Adrenal gland (tissue), 5 donors: ENCODE data around the gene NHEJ1.

ENCODE experiments used
- POLR2A ChIP-seq, 2 donors: fragments of 450-650 bp; IDR thresholded peaks; one replicate each; pipeline ENCODE4 v1.6.1; 2017; ENCODE audit warnings: antibody characterized with exemption in 2 of 2, mild to moderate bottlenecking in 2 of 2, moderate library complexity in 1 of 2
- TF ChIP-seq, protein P1 (sequence below), 6 experiments: fragments of 450-650 bp in 4 of 6; fragments of 200-600 bp in 2 of 6; sonication (generic) in 1 of 6; IDR thresholded peaks; 1 replicate in 5 of 6; 2 replicates in 1 of 6; pipeline versions ENCODE4 v1.5.1 to v1.8.0; 2016 to 2021; ENCODE audit warnings: antibody characterized with exemption in 6 of 6, mild to moderate bottlenecking in 2 of 6, moderate library complexity in 1 of 6
- donor health status: DM: no; HTN: no; CAD: no.

GRCh38 chr2:219199470-219200211 is 39.0 kb upstream of the NHEJ1 start:
- TF ChIP-seq, protein P1, sequence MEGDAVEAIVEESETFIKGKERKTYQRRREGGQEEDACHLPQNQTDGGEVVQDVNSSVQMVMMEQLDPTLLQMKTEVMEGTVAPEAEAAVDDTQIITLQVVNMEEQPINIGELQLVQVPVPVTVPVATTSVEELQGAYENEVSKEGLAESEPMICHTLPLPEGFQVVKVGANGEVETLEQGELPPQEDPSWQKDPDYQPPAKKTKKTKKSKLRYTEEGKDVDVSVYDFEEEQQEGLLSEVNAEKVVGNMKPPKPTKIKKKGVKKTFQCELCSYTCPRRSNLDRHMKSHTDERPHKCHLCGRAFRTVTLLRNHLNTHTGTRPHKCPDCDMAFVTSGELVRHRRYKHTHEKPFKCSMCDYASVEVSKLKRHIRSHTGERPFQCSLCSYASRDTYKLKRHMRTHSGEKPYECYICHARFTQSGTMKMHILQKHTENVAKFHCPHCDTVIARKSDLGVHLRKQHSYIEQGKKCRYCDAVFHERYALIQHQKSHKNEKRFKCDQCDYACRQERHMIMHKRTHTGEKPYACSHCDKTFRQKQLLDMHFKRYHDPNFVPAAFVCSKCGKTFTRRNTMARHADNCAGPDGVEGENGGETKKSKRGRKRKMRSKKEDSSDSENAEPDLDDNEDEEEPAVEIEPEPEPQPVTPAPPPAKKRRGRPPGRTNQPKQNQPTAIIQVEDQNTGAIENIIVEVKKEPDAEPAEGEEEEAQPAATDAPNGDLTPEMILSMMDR (IDR thresholded peaks at IDR 0.05): no peak
- no peak for TF ChIP-seq POLR2A (IDR thresholded peaks at IDR 0.05)
